Measurements from ENCODE around the gene E2F6. TPM values are rescaled to one million over a fixed set of nuclear protein-coding genes. Genes with fewer than 3 reads are reported as not detected.

E2F6 gene
- total and polyA plus RNA-seq, 9 of the 15 experiments (the other 6 are each of a cell fraction or from before 2014, with no cell fraction given) = 13.6 to 33.9 (median 26.1) TPM

- TF ChIP-seq ZBTB33 (CRISPR knock-in tag; IDR thresholded peaks at IDR 0.05) (peak; percentile 94), IRF2 (CRISPR knock-in tag; IDR thresholded peaks at IDR 0.05) (0 out of 2 replicates have a peak, but pooled peaks have one; percentile 68), ZNF212 (CRISPR knock-in tag; IDR thresholded peaks at IDR 0.05) (0 out of 2 replicates have a peak, but pooled peaks have one; percentile 12), TEAD4 (IDR thresholded peaks at IDR 0.05; ENCODE audit: low read length) (peak; percentile 78), TEAD4 (CRISPR knock-in tag; IDR thresholded peaks at IDR 0.05; ENCODE audit: borderline replicate concordance) (peak; percentile 96), TCF7 (IDR thresholded peaks at IDR 0.05; ENCODE audit: borderline replicate concordance) (0 out of 2 replicates have a peak, but pooled peaks have one; percentile 74), EHMT2 (IDR thresholded peaks at IDR 0.05) (no peak), CREM (IDR thresholded peaks at IDR 0.05; ENCODE audit: low read depth) (peak; percentile 64), CREB1 (IDR thresholded peaks at IDR 0.05) (peak; percentile 54; the same call in 1 of the 2 replicates), CREB1 (CRISPR knock-in tag; IDR thresholded peaks at IDR 0.05) (peak; percentile 80), LARP7 (IDR thresholded peaks at IDR 0.05) (no peak), NFATC3 (IDR thresholded peaks at IDR 0.05) (no peak), CEBPG (CRISPR knock-in tag; IDR thresholded peaks at IDR 0.05) (peak; percentile 74; the same call in 1 of the 2 replicates), CEBPG (tag; conservative IDR thresholded peaks at IDR 0.05 in 1 of 2, IDR thresholded peaks at IDR 0.05 in 1 of 2) (peak in 1 of 2 experiments; percentile 64; a peak in 2 of 4 replicates), TRIM24 (IDR thresholded peaks at IDR 0.05) (peak; percentile 32 to 65; a peak in 2 of 4 replicates)
- TF ChIP-seq, protein P1, sequence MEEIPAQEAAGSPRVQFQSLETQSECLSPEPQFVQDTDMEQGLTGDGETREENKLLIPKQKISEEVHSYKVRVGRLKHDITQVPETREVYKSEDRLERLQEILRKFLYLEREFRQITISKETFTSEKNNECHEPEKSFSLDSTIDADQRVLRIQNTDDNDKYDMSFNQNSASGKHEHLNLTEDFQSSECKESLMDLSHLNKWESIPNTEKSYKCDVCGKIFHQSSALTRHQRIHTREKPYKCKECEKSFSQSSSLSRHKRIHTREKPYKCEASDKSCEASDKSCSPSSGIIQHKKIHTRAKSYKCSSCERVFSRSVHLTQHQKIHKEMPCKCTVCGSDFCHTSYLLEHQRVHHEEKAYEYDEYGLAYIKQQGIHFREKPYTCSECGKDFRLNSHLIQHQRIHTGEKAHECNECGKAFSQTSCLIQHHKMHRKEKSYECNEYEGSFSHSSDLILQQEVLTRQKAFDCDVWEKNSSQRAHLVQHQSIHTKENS (CRISPR knock-in tag; IDR thresholded peaks at IDR 0.05) = no peak
- TF ChIP-seq, protein P2, sequence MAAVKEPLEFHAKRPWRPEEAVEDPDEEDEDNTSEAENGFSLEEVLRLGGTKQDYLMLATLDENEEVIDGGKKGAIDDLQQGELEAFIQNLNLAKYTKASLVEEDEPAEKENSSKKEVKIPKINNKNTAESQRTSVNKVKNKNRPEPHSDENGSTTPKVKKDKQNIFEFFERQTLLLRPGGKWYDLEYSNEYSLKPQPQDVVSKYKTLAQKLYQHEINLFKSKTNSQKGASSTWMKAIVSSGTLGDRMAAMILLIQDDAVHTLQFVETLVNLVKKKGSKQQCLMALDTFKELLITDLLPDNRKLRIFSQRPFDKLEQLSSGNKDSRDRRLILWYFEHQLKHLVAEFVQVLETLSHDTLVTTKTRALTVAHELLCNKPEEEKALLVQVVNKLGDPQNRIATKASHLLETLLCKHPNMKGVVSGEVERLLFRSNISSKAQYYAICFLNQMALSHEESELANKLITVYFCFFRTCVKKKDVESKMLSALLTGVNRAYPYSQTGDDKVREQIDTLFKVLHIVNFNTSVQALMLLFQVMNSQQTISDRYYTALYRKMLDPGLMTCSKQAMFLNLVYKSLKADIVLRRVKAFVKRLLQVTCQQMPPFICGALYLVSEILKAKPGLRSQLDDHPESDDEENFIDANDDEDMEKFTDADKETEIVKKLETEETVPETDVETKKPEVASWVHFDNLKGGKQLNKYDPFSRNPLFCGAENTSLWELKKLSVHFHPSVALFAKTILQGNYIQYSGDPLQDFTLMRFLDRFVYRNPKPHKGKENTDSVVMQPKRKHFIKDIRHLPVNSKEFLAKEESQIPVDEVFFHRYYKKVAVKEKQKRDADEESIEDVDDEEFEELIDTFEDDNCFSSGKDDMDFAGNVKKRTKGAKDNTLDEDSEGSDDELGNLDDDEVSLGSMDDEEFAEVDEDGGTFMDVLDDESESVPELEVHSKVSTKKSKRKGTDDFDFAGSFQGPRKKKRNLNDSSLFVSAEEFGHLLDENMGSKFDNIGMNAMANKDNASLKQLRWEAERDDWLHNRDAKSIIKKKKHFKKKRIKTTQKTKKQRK (IDR thresholded peaks at IDR 0.05; ENCODE audit: borderline replicate concordance, low read depth, low read length) = no peak
- TF ChIP-seq, protein P3, sequence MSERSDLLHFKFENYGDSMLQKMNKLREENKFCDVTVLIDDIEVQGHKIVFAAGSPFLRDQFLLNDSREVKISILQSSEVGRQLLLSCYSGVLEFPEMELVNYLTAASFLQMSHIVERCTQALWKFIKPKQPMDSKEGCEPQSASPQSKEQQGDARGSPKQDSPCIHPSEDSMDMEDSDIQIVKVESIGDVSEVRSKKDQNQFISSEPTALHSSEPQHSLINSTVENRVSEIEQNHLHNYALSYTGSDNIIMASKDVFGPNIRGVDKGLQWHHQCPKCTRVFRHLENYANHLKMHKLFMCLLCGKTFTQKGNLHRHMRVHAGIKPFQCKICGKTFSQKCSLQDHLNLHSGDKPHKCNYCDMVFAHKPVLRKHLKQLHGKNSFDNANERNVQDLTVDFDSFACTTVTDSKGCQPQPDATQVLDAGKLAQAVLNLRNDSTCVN (CRISPR knock-in tag; IDR thresholded peaks at IDR 0.05) = no peak
- TF ChIP-seq, protein P4, sequence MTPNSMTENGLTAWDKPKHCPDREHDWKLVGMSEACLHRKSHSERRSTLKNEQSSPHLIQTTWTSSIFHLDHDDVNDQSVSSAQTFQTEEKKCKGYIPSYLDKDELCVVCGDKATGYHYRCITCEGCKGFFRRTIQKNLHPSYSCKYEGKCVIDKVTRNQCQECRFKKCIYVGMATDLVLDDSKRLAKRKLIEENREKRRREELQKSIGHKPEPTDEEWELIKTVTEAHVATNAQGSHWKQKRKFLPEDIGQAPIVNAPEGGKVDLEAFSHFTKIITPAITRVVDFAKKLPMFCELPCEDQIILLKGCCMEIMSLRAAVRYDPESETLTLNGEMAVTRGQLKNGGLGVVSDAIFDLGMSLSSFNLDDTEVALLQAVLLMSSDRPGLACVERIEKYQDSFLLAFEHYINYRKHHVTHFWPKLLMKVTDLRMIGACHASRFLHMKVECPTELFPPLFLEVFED (CRISPR knock-in tag; conservative IDR thresholded peaks at IDR 0.05) = no peak
Observed at GRCh38 chr2:11465485-11466306, at the start of gene E2F6 (continued).

All from K562 (cell line).